Calu3 (cell line): ENCODE results near the gene RNPEP. TPM values are rescaled to one million over a fixed set of nuclear protein-coding genes. Genes with fewer than 3 reads are reported as not detected.

Experiments
- BruUV-seq: library from RNA; stranded (reverse); fragments of 400-500 nt; replicated peaks from 2 replicates; lab custom pipeline; 2021; lab: Mats Ljungman, UMichigan
- CTCF ChIA-PET: fragments of 300-600 bp; sonication (Branson Sonifier 250); formaldehyde crosslinking; loops from one replicate; lab custom pipeline; 2022; ENCODE audit warnings: antibody characterized with exemption; lab: Charles Lee
- DNase-seq: peaks from one replicate; pipeline ENCODE4 v3.0.0; 2022
- H3K27ac Mint-ChIP-seq: one replicate; pipeline ENCODE4 v1.8.0; 2022; ENCODE audit warnings: mixed read lengths; ENCODE audit not compliant: unreplicated experiment
- H3K27me3 Mint-ChIP-seq: one replicate; pipeline ENCODE4 v1.8.0; 2022; ENCODE audit warnings: mixed read lengths; ENCODE audit not compliant: unreplicated experiment
- H3K36me3 Mint-ChIP-seq: one replicate; pipeline ENCODE4 v1.8.0; 2022; ENCODE audit warnings: mild to moderate bottlenecking, moderate library complexity, mixed read lengths; ENCODE audit not compliant: insufficient read depth, unreplicated experiment
- H3K4me1 Mint-ChIP-seq: one replicate; pipeline ENCODE4 v1.8.0; 2022; ENCODE audit warnings: mild to moderate bottlenecking, low read depth, mixed read lengths; ENCODE audit not compliant: unreplicated experiment
- H3K4me3 Mint-ChIP-seq: one replicate; pipeline ENCODE4 v1.8.0; 2022; ENCODE audit warnings: mild to moderate bottlenecking, low read depth, moderate library complexity, mixed read lengths; ENCODE audit not compliant: unreplicated experiment
- H3K9me3 Mint-ChIP-seq: one replicate; pipeline ENCODE4 v1.8.0; 2022; ENCODE audit warnings: low read depth, mixed read lengths; ENCODE audit not compliant: unreplicated experiment
- CTCF ChIP-seq: fragments of 200-600 bp; IDR thresholded peaks from one replicate; pipeline ENCODE4 v1.8.0; 2022; ENCODE audit warnings: antibody characterized with exemption; ENCODE audit not compliant: unreplicated experiment
- intact Hi-C: fragments of 100-400 bp; cut with micrococcal nuclease; formaldehyde crosslinking; loops from one replicate; pipeline ENCODE4 v1.10.0; 2022; ENCODE audit not compliant: unreplicated experiment
- total RNA-seq: library from RNA; stranded (reverse); gene quantifications from 2 replicates; pipeline ENCODE4 v1.2.3, GENCODE V29; 2022

The RNPEP gene
- total RNA-seq, 1 experiment from 2014 or later, result 91.6 TPM

- intact Hi-C loops, result no loop called here
- Mint-ChIP-seq H3K4me1 (peaks cover 16% of the 10 kb centered on the region), H3K27ac (no peak overlapping the region), H3K9me3 (no peaks in the 10 kb centered on the region), H3K27me3 (peaks cover 44% of the 10 kb centered on the region), H3K4me3 (no peak overlapping the region), H3K36me3 (peaks cover 7% of the 10 kb centered on the region)
- BruUV-seq, result no TSS peak
- no peak for TF ChIP-seq CTCF
- no peak for DNase-seq
- CTCF ChIA-PET, result interaction anchor here (1.0 kb wide), 1 partner anchor 28 kb away, joined by 3 read pairs; no protein-coding TSS in a partner anchor
Measured at GRCh38 chr1:201944002-201944401, 38.4 kb upstream of the RNPEP start.

GRCh38 chr1:201944639-201945038 is 37.8 kb upstream of the RNPEP start:
- peaks cover 7% of the 10 kb centered on the region for H3K36me3 Mint-ChIP-seq
- H3K27me3 Mint-ChIP-seq, result peaks cover 45% of the 10 kb centered on the region
- BruUV-seq, result no TSS peak
- no peak for TF ChIP-seq CTCF
- intact Hi-C loops, result no loop called here
- no peaks in the 10 kb centered on the region for H3K9me3 Mint-ChIP-seq
- no peak overlapping the region for H3K4me3 Mint-ChIP-seq
- no peak overlapping the region for H3K27ac Mint-ChIP-seq
- no peak for DNase-seq
- H3K4me1 Mint-ChIP-seq, result peaks cover 16% of the 10 kb centered on the region
- CTCF ChIA-PET, result interaction anchor here (0.8 to 1.1 kb wide), 2 partner anchors 9 to 18 kb away, joined by 3 read pairs; no protein-coding TSS in a partner anchor

DNA sequence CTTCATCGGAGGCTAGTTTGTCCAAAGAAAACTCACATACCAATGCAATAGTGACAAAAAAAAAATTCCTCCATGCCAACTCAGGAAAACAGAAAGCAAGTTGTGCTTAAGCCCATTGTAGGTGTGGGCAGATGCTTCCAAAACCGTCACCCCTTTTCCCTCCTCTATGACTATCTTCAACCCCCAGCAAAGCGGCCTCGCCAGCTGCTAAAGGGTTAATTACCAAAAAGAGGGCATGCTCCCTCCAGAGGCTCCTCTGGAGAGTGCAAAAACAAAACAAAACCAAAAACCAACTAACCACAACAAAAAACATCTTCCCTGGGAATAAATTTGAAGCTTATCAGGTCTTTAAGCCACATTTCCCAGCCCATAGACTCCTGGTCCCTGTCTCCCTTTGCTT is 37.3 kb upstream of the RNPEP start:
- no TSS peak for BruUV-seq
- Mint-ChIP-seq H3K9me3 (no peaks in the 10 kb centered on the region), H3K4me3 (no peak overlapping the region), H3K36me3 (peaks cover 7% of the 10 kb centered on the region), H3K27me3 (peaks cover 45% of the 10 kb centered on the region), H3K27ac (no peak overlapping the region), H3K4me1 (peaks cover 16% of the 10 kb centered on the region)
- DNase-seq, result no peak
- no peak for TF ChIP-seq CTCF
- intact Hi-C loops, result no loop called here
- CTCF ChIA-PET, result interaction anchor here (0.8 to 1.1 kb wide), 3 partner anchors 9 to 42 kb away, joined by 3 to 4 read pairs (median 3); no protein-coding TSS in a partner anchor

- intact Hi-C loops, result no loop called here
- H3K9me3 Mint-ChIP-seq, result no peaks in the 10 kb centered on the region
- peak overlapping the region; percentile 69 for H3K4me3 Mint-ChIP-seq
- DNase-seq, result no peak
- H3K27ac Mint-ChIP-seq, result no peak overlapping the region
- CTCF ChIA-PET, result interaction anchor here (0.6 to 1.2 kb wide), 4 partner anchors 8 to 88 kb away, joined by 3 to 8 read pairs (median 4); no protein-coding TSS in a partner anchor
- peaks cover 45% of the 10 kb centered on the region for H3K27me3 Mint-ChIP-seq
- no peak for TF ChIP-seq CTCF
- peaks cover 16% of the 10 kb centered on the region for H3K4me1 Mint-ChIP-seq
- H3K36me3 Mint-ChIP-seq, result peaks cover 7% of the 10 kb centered on the region
- BruUV-seq, result no TSS peak
Measured at GRCh38 chr1:201945863-201946223, 36.6 kb upstream of the RNPEP start.
